KMS-11 (cell line): ENCODE data around the gene ATP6AP1.

Experiments
- H2AFZ ChIP-seq: fragments of 200-600 bp; sonication (generic); 2 replicates; pipeline ENCODE4 v1.6.1; 2016; ENCODE audit warnings: antibody characterized with exemption, mixed run types, low read depth
- H3K27ac ChIP-seq: fragments of 200-600 bp; sonication (generic); 2 replicates; pipeline ENCODE4 v1.6.1; 2016; ENCODE audit warnings: mild to moderate bottlenecking, mixed run types
- H3K27me3 ChIP-seq: fragments of 200-600 bp; sonication (generic); 2 replicates; pipeline ENCODE4 v1.6.1; 2017; ENCODE audit warnings: mild to moderate bottlenecking, low read depth, mixed run types, moderate library complexity; ENCODE audit not compliant: insufficient read depth
- H3K36me3 ChIP-seq: fragments of 200-600 bp; sonication (generic); 2 replicates; pipeline ENCODE4 v1.6.1; 2017; ENCODE audit warnings: mild to moderate bottlenecking, mixed run types; ENCODE audit not compliant: insufficient read depth
- H3K4me1 ChIP-seq: fragments of 200-600 bp; sonication (generic); 2 replicates; pipeline ENCODE4 v1.6.1; 2016; ENCODE audit warnings: mild to moderate bottlenecking, low read depth, mixed run types; ENCODE audit not compliant: poor library complexity, severe bottlenecking
- H3K4me2 ChIP-seq: fragments of 200-600 bp; sonication (generic); 2 replicates; pipeline ENCODE4 v1.7.0; 2016; ENCODE audit warnings: mild to moderate bottlenecking, mixed run types
- H3K4me3 ChIP-seq: fragments of 200-600 bp; sonication (generic); IDR thresholded peaks from 2 replicates; pipeline ENCODE4 v1.6.1; 2017; ENCODE audit warnings: low read depth, low read length, mixed read lengths; ENCODE audit not compliant: insufficient read depth
- H3K79me2 ChIP-seq: fragments of 200-600 bp; sonication (generic); 2 replicates; pipeline ENCODE4 v1.6.1; 2016; ENCODE audit warnings: low read depth, mixed run types; ENCODE audit not compliant: insufficient read depth
- H3K9ac ChIP-seq: fragments of 200-600 bp; sonication (generic); 2 replicates; pipeline ENCODE4 v1.6.1; 2016; ENCODE audit warnings: mild to moderate bottlenecking, mixed run types
- H4K20me1 ChIP-seq: fragments of 200-600 bp; sonication (generic); 2 replicates; pipeline ENCODE4 v1.6.1; 2016; ENCODE audit warnings: mild to moderate bottlenecking, mixed run types; ENCODE audit not compliant: insufficient read depth
- CTCF ChIP-seq: fragments of 200-600 bp; sonication (generic); conservative IDR thresholded peaks from 2 replicates; pipeline ENCODE4 v1.6.1; 2017; ENCODE audit warnings: low read depth, mild to moderate bottlenecking, antibody characterized with exemption, low read length, moderate library complexity, mixed read lengths

The ATP6AP1 gene

GRCh38 chrX:154396973-154397887 lies 31.2 kb upstream of the ATP6AP1 start:
- no peak for TF ChIP-seq CTCF
- no peaks in the 10 kb centered on the region for H3K27me3 ChIP-seq
- H3K4me1 ChIP-seq: peaks cover 4% of the 10 kb centered on the region
- peaks cover 21% of the 10 kb centered on the region for H3K79me2 ChIP-seq
- H3K9ac ChIP-seq: peak overlapping the region; percentile 100
- H4K20me1 ChIP-seq: no peaks in the 10 kb centered on the region
- H2AFZ ChIP-seq: peak overlapping the region; percentile 52; the same call in 1 of the 2 replicates
- no peak overlapping the region for H3K4me3 ChIP-seq
- 0 out of 2 replicates have a peak, but pooled peaks cover 7% of the 10 kb centered on the region for H3K36me3 ChIP-seq
- peak overlapping the region; percentile 99 for H3K27ac ChIP-seq
- H3K4me2 ChIP-seq: peak overlapping the region; percentile 50; the same call in 1 of the 2 replicates

- Histone ChIP-seq H3K4me2 (peak within 1 kb of the TSS; percentile 74), H3K79me2 (peaks cover 21% of the 10 kb centered on the region), H3K27me3 (no peaks in the 10 kb centered on the region), H3K4me1 (peaks cover 4% of the 10 kb centered on the region), H3K36me3 (0 out of 2 replicates have a peak, but pooled peaks cover 7% of the 10 kb centered on the region), H4K20me1 (no peaks in the 10 kb centered on the region), H3K4me3 (no peak within 1 kb of the TSS), H3K27ac (peak within 1 kb of the TSS; percentile 99), H2AFZ (peak within 1 kb of the TSS; percentile 52; the same call in 1 of the 2 replicates), H3K9ac (peak within 1 kb of the TSS; percentile 100)
- no peak for TF ChIP-seq CTCF
Measured at GRCh38 chrX:154397888-154398667, 30.4 kb upstream of the ATP6AP1 start, which contains the start of gene RPL10. RPL10 (plus strand) TSS chrX:154398377; CDS start chrX:154398520, 143 bp downstream.

- Histone ChIP-seq H3K36me3 (0 out of 2 replicates have a peak, but pooled peaks cover 7% of the 10 kb centered on the region), H3K27ac (peak overlapping the region; percentile 99), H3K4me3 (no peak overlapping the region), H3K4me2 (peak overlapping the region; percentile 74), H4K20me1 (no peaks in the 10 kb centered on the region), H3K4me1 (peaks cover 4% of the 10 kb centered on the region), H3K9ac (peak overlapping the region; percentile 100), H3K79me2 (peaks cover 21% of the 10 kb centered on the region), H3K27me3 (no peaks in the 10 kb centered on the region), H2AFZ (no peak overlapping the region)
- TF ChIP-seq CTCF: peak; percentile 86
Measured at GRCh38 chrX:154398668-154399526, 29.6 kb upstream of the ATP6AP1 start.
